Body of pancreas (tissue), 4 donors: ENCODE measurements around the gene MAVS.
"Not testable (repeated sequence)": the region's sequence is repeated elsewhere in the genome, so short reads cannot be mapped to it uniquely, and the experiment has no call there.

Source experiments
- CTCF ChIP-seq, 7 experiments: fragments of 450-650 bp in 4 of 7; fragments of 200-600 bp in 3 of 7; sonication (generic) in 3 of 7; IDR thresholded peaks; one replicate each; pipeline ENCODE4 v1.5.1; 2016 to 2019; ENCODE audit warnings: antibody characterized with exemption in 7 of 7
- POLR2A ChIP-seq, 3 donors: fragments of 450-650 bp; IDR thresholded peaks; one replicate each; pipeline ENCODE4 v1.6.1; 2016; ENCODE audit warnings: antibody characterized with exemption in 3 of 3, mild to moderate bottlenecking in 2 of 3

- not testable (repeated sequence) for TF ChIP-seq CTCF, POLR2A (IDR thresholded peaks at IDR 0.05)
Observed at GRCh38 chr20:3878921-3879274, 32.3 kb downstream of the MAVS start.
